Stimulated activated CD4-positive, alpha-beta T cell treated with anti-CD3 and anti-CD28 coated beads, Interleukin-12 subunit alpha, Interleukin-12 subunit beta, amount 100 ng/mL, for 24 hours (primary cell): ENCODE measurements around the gene TEKT3.

Experiments
- DNase-seq, 2 experiments: peaks; one replicate each; pipeline ENCODE4 v3.0.0-alpha.2; 2020; ENCODE audit warnings: low read depth in 2 of 2

Gene TEKT3

GRCh38 chr17:15266325-15267125 is 74.9 kb downstream of the TEKT3 start:
- no peak for DNase-seq

GRCh38 chr17:15265131-15265530 is 76.3 kb downstream of the TEKT3 start, which contains the start of gene PMP22:
PMP22 (minus strand) TSS chr17:15265326; CDS start chr17:15260727, 4,599 bp downstream.
- DNase-seq: no peak

DNA sequence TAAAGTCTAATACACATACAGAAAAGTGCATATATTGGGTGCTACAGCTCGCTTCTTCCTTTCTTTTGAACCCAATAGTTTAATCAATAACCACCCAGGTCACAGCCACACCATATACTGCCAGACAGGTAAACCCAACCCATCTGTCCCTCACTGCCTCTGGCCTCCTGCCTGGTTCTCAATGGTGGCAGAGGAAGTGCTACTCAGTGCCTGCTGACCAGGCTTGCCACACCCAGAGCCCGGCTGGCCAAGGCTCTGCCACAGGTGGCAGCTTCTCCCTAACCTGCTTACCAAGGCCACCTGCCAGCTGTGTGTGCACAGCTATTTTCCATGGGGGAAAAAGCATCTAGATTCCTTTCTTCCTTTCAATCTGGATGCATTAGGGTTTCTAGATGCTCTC is 76.9 kb downstream of the TEKT3 start:
- no peak for DNase-seq

- no peak for DNase-seq
Measured at GRCh38 chr17:15263680-15264079, 77.7 kb downstream of the TEKT3 start.

DNA sequence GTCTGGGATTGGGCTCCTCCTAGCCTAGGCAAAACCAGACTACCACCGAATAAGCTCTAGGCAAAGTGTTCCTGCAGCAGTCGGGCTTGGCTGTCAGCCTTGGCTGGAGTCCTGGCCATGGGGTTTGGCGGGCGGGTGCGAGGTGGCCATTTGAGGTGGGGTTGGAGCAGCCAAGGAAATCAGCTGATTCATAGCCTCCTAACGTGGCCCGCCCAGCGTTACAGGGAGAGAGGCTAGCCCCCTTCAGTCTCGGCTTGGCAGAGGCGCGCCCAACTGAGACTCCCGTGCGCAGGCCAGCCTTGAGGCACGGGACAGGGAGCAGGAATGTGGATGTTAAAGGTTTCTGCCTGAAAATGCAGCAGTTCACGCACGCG is 78.2 kb downstream of the TEKT3 start:
- DNase-seq: no peak

GRCh38 chr17:15262291-15263205 is 78.8 kb downstream of the TEKT3 start:
- no peak for DNase-seq

- no peak for DNase-seq
Measured at GRCh38 chr17:15261802-15262290, 79.6 kb downstream of the TEKT3 start.

DNA sequence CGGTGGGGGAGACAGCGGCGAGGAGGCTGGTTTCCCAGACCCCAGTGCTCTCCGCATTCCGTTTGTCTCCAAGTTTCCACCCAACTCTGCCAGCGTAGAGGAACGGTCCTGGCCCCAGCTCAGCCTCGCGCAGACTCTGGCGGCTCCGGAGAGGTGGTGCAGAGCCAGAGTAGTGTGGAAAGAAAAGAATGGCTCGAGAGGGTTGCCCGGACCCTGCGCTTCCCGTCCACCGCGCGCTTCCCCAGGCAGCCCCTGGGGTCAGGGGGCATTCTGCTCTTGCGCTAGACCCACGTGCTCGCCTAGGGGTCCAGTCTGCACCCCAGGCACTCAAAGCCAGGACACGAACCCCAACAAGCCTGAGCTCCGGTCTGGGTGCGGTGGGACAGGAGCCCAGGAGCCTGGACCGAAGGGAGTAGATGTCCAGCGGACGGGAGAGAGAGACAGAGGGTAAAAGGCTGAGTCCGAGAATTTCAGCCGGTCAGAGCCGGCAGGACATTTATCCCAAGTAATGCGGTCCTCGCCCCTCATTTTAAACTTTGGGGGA is 80.1 kb downstream of the TEKT3 start:
- DNase-seq: no peak

GRCh38 chr17:15260376-15261257 is 80.8 kb downstream of the TEKT3 start:
- peak; percentile 32 to 47 for DNase-seq

DNA sequence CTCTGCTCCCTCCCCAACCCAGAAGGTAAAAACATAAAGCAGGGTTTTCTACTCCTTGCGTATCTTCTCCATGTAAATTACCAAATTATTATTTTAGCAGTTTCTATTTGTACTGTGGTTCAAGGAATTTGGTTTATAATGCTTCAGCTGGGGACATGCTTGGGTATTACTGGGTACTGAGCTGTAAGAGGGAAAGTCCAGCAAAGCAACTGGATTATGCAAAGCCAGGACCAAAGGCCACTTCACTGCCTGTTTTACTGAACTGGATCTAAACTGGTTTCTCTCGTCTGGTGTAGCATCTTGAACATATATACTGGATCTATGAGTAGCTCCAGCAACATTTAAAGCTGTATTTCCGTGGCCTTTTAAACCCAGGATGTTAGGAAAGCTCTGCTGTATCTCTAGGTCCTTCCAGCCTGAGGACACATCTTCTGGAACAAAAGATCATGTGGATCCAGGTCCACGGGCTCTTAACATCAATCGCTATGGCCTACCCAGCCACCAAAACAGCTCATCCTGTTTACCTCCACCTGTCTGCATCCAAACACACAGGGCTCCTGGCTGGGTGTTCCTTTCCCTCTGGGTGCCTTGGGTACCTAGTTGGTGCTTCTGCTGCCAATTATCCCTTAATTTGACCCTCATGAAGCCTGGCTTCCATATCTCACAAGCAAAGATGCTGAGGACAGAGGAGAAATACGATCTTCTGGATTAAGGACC is 83.4 kb downstream of the TEKT3 start:
- no peak for DNase-seq

DNA sequence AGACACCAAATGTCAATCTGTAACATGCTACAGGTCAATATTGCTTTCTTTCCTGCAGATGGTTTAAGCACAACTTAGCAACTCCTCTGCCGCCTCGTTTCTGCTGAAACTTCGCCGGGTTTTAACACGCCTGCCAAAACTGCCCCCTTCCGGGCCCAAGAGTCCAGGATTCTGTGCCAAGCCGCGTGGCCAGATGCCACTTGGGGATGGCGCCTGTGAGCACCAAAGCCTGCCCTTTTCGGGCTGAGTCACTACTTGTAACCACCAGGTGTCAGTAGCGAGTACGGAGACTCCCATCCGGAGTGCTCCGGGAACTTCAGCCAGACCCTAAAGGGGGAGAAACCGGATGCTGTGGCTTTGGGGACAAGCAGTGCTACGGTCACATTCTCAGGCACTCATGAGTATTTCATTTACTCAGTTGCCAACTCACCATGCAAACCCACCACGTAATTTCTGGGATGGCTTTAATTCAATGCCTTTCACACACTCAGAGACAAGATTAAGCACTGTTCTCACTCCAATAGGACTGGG is 84.1 kb downstream of the TEKT3 start:
- peak; percentile 28 to 64 for DNase-seq

DNA sequence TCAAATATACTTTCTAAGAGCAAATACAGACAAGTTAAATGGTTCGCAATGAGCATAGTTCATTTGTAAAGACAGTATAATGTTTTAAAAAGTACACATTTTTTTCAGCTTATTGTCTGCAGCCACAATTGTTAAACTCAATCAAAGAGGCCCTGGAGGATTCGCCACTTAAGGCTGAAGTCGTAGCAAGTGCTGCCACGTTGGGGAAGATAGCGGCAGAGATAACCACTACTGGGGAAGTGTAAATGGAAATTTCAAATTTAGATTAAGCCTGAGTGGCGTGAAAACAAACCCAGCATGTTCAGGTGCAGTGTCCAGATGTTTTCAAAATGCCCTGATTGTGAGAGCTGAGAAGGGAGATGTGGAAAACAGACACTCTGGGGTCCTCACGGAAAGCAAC is 84.7 kb downstream of the TEKT3 start:
- no peak for DNase-seq

GRCh38 chr17:15255713-15256454 is 85.5 kb downstream of the TEKT3 start:
- DNase-seq: no peak
